H54 (cell line): ENCODE results near the gene PSME2.
"Not testable (repeated sequence)": the region's sequence is repeated elsewhere in the genome, so short reads cannot be mapped to it uniquely, and the experiment has no call there.

Experiments used
- DNase-seq: peaks from one replicate; pipeline ENCODE4 v3.0.0; 2011; ENCODE audit warnings: low spot score, mixed read lengths; ENCODE audit not compliant: insufficient read length
- FAIRE-seq: peaks from 3 replicates; lab custom pipeline; 2011; peaks lifted over from hg19 to GRCh38; lab: Jason Lieb, UNC
- POLR2A ChIP-seq: IDR thresholded peaks from 2 replicates; pipeline ENCODE4 v1.6.1; 2011; ENCODE audit warnings: low read depth, mild to moderate bottlenecking, low read length

The PSME2 gene

DNA sequence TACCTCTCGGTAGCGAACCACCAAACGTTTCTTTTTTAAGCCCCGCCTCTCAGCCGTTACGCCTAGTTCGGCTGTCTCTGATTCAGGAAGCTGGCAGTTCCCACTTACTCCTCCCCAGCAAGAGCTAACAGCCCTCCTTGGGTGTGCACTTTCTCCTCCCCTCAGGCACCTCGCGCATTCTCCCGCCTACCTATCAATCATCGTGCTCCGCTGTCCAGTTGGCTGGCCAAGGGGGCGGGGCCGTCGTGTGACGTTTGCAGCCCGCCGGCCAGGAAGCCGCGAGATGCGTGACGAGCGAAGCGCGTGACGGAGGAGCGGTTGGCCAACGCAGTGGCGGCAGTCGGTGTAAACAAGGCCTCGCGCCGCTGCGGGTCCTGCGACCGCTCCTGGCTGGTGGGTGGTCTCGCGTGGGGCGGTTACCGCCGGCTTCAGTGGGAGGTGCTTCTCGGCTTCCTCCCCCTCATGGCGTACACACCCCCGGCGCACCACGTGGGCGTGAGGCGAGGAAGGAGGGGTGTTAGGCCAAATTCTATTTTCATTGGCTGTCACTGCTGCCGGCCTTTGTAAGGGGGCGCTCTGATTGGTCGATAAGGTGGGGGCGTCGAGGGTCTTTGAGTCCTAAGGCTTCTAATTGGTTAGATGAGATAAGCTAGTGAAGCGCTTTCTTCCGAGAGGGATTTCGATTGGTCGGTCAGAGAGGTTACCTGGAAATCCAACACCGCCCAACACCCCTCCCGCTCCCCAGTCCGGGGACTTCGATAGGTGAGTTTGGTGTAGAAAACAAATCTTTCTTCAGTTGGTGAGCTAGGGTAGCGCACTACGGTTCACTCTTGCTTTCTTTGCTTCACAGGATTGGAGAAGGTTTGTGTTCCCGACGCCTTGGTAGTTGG lies 31.6 kb downstream of the PSME2 start, which contains the start of the genes DCAF11 and NRL:
TSS of gene DCAF11 (plus strand) at position 246 of the 890 bp plus-strand sequence. CDS start 818 bp downstream, outside the sequence.
TSS of gene NRL (minus strand) at position 418 of the 890 bp plus-strand sequence. CDS start 32,101 bp downstream, outside the sequence.
- peak; percentile 82 for DNase-seq
- peak; percentile 86 for FAIRE-seq
- TF ChIP-seq POLR2A, result peak; percentile 20; the same call in 1 of the 2 replicates

DNA sequence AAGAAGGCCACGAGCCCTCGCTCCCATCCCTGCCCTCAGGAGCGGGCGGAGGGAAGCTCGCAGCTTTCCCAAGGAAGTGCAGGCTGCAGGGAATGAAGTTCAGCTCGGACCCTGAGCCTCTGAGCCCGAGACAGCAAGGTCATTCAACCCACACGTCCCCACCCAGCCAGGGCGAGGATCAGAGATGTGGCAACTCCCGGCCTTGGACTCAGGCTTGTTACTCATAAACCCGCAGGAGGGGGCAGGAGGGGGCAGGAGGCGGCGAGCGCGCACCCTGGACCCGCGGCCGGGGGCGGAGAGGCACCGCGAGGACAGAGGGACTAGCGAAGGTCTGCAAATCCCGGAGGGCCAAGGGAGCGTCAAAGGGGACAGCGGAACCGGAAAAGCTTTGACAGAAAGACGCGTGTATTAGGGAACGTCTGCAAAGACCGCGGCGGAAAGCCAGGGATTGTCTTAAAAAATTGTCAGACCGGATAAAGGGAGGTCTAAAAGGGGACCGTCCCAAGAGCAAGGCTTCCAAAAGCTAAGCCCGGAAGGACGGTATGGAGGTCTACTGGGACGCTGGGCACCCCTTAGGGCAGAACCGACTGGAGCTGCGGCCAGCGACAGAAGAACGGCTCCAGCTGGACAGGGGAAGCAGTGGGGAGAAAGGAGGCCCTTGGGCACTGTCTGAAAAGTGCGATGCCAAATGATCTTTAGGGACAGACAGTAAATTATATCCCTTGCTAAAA lies 32.4 kb downstream of the PSME2 start:
- peak; percentile 46 for TF ChIP-seq POLR2A
- FAIRE-seq, result no peak
- DNase-seq, result peak; percentile 60

GRCh38 chr14:24113379-24113800 lies 33.0 kb downstream of the PSME2 start:
- FAIRE-seq, result no peak
- no peak for DNase-seq
- no peak for TF ChIP-seq POLR2A

DNA sequence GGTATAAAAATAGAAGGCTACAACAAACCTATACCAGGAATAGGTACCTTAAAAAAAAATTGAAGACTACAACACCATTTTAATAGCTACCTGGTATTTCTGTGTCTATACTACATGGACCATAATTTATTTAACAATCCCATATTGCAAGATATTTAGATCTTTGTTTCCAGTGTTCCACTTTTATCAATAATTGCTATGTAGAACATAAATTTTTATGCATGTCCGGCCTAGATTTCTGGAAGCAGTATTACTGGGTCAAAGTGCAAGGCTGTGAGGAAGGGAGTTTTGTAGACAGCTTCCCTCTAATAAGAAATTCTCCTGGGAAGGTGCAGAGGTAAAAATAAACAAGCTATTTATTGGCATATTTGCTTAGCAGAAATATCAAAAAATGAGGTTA lies 35.9 kb downstream of the PSME2 start:
- no peak for TF ChIP-seq POLR2A
- no peak for FAIRE-seq
- DNase-seq, result no peak

DNA sequence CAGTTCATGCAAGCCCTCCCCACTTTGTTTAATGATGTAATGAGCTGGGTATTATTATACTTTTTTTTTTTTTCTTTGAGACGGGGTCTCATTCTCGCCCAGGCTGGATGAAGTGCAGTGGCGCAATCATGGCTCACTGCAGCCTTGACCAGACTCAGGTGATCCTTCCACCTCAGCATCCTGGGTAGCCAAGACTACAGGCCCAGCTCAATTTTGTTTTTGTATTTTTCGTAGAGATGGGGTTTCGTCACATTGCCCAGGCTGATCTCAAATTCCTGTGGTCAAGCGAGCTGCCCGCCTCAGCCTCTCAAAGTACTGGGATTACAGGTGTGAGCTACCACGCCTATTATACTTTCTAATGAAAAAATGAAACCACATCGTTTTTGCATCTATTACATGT lies 36.4 kb downstream of the PSME2 start:
- no peak for DNase-seq
- TF ChIP-seq POLR2A, result no peak
- no peak for FAIRE-seq

- FAIRE-seq, result no peak
- no peak for DNase-seq
- no peak for TF ChIP-seq POLR2A
These were observed 38.0 kb downstream of the PSME2 start for GRCh38 chr14:24108336-24108874.

DNA sequence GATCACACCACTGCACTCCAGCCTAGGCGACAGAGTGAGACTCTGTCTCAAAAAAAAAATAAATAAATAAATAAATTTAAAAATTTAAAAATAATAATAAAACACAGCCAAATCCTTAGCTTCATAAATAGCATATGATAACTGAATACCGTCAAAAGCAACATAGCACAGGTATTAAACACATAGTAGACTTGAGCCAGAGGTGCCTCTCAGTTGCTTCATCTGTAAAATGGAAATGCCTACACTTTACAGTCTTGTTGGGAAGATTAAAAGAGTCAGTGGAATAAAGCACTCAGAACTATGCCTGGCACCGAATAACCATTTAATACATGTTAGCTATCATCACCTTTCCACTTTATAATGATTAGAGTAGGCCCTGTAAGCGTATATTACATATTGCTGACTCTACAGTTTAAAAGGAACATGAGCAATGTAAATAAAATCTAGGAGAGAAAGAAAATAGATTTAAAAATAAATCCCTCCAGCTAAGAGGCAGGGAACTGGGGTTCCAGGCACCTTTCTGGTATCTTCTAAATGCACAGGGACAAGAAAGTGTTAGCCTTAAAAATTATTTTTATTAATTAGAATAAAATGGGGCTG lies 39.6 kb downstream of the PSME2 start:
- DNase-seq (no peak), FAIRE-seq (no peak)
- no peak for TF ChIP-seq POLR2A

DNA sequence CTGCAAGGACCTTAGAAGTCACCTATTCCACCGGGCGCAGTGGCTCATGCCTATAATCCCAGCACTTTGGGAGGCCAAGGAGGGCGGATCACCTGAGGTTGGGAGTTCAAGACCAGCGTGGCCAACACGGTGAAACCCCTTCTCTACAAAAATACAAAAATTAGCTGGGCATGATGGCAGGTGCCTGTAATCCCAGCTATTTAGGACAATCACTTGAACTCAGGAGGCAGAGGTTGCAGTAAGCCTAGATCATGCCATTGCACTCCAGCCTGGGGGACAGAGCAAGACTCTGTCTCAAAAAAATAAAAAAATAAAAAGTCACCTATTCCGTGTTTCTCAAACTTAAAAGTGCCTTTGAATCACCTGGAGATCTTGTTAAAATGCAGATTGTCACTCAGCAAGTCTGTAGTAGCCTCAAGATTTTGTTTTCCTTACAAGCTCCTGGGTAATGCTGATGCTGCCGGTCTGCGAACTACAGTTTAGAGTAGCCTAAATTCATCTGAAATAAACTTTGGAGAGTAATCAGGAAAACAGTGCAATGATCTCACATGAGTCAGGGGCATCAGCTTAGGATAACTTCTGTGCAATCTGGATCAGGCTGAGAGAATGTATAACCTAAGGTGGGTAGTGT lies 40.7 kb downstream of the PSME2 start:
- FAIRE-seq, DNase-seq: not testable (repeated sequence)

GRCh38 chr14:24103451-24103850 lies 43.0 kb downstream of the PSME2 start:
- no peak for TF ChIP-seq POLR2A
- FAIRE-seq (no peak), DNase-seq (no peak)

- no peak for TF ChIP-seq POLR2A
- DNase-seq (no peak), FAIRE-seq (no peak)
These were observed 43.9 kb downstream of the PSME2 start for GRCh38 chr14:24102357-24103048.

GRCh38 chr14:24100982-24101494 lies 45.4 kb downstream of the PSME2 start:
- TF ChIP-seq POLR2A, result no peak
- FAIRE-seq, result no peak
- DNase-seq, result no peak

- TF ChIP-seq POLR2A, result no peak
- DNase-seq, result no peak
- no peak for FAIRE-seq
These were observed 46.0 kb downstream of the PSME2 start for GRCh38 chr14:24100197-24100981.
